GM12878 (cell line): ENCODE results near the gene RETREG2. TPM values are rescaled to one million over a fixed set of nuclear protein-coding genes. Genes with fewer than 3 reads are reported as not detected.

Experiments used
- DPF2 ChIP-seq: fragments of 450-650 bp; IDR thresholded peaks from 2 replicates; pipeline ENCODE4 v1.6.1; 2017; ENCODE audit warnings: mild to moderate bottlenecking
- ESRRA ChIP-seq: IDR thresholded peaks from 2 replicates; pipeline ENCODE4 v1.6.1; 2012; ENCODE audit warnings: mild to moderate bottlenecking, low read length, improper control_type of control experiment
- HDAC2 ChIP-seq: fragments of 200-600 bp; sonication (generic); IDR thresholded peaks from 2 replicates; pipeline ENCODE4 v1.6.1; 2017
- HDGF ChIP-seq: fragments of 450-650 bp; IDR thresholded peaks from 2 replicates; pipeline ENCODE4 v1.6.1; 2016; ENCODE audit warnings: antibody characterized with exemption
- IKZF1 ChIP-seq: fragments of 450-650 bp; conservative IDR thresholded peaks from 2 replicates; pipeline ENCODE4 v1.6.1; 2017; ENCODE audit warnings: antibody characterized with exemption, mild to moderate bottlenecking
- JUND ChIP-seq: IDR thresholded peaks from 2 replicates; pipeline ENCODE4 v1.6.1; 2012; ENCODE audit warnings: low read depth, mild to moderate bottlenecking, low read length, improper control_type of control experiment, moderate library complexity
- MAX ChIP-seq: IDR thresholded peaks from 2 replicates; pipeline ENCODE4 v1.6.1; 2012; ENCODE audit warnings: low read depth, low read length, improper control_type of control experiment
- MEF2A ChIP-seq: IDR thresholded peaks from 2 replicates; pipeline ENCODE4 v1.6.1; 2011; ENCODE audit warnings: low read depth, mild to moderate bottlenecking, low read length, moderate library complexity; ENCODE audit not compliant: insufficient read depth
- NBN ChIP-seq: fragments of 450-650 bp; IDR thresholded peaks from 2 replicates; pipeline ENCODE4 v1.6.1; 2016
- NFIC ChIP-seq: IDR thresholded peaks from 2 replicates; pipeline ENCODE4 v1.6.1; 2012; ENCODE audit warnings: low read depth, mild to moderate bottlenecking, inconsistent platforms, low read length, moderate library complexity
- NKRF ChIP-seq: fragments of 450-650 bp; conservative IDR thresholded peaks from 2 replicates; pipeline ENCODE4 v1.6.1; 2017; ENCODE audit warnings: mild to moderate bottlenecking, moderate library complexity
- NRF1 ChIP-seq: conservative IDR thresholded peaks from 2 replicates; pipeline ENCODE4 v1.6.1; 2011; ENCODE audit warnings: mild to moderate bottlenecking, low read depth, low read length, improper control_type of control experiment
- PAX5 ChIP-seq: IDR thresholded peaks from 2 replicates; pipeline ENCODE4 v1.6.1; 2011; ENCODE audit warnings: low read depth, low read length, borderline replicate concordance
- PBX3 ChIP-seq: IDR thresholded peaks from 2 replicates; pipeline ENCODE4 v1.6.1; 2011; ENCODE audit warnings: mild to moderate bottlenecking, low read depth, low read length, moderate library complexity; ENCODE audit not compliant: insufficient replicate concordance
- POLR2AphosphoS5 ChIP-seq: IDR thresholded peaks from 2 replicates; pipeline ENCODE4 v1.6.1; 2011; ENCODE audit warnings: mild to moderate bottlenecking, low read length, inconsistent platforms
- RAD51 ChIP-seq: fragments of 450-650 bp; IDR thresholded peaks from 2 replicates; pipeline ENCODE4 v1.6.1; 2016; ENCODE audit warnings: moderate library complexity, mild to moderate bottlenecking, inconsistent platforms
- RBBP5 ChIP-seq: fragments of 200-600 bp; sonication (generic); conservative IDR thresholded peaks from 2 replicates; pipeline ENCODE4 v1.6.1; 2016
- SIX5 ChIP-seq: IDR thresholded peaks from 2 replicates; pipeline ENCODE4 v1.6.1; 2011; ENCODE audit warnings: mild to moderate bottlenecking, low read depth, low read length, moderate library complexity; ENCODE audit not compliant: severe bottlenecking
- SREBF2 ChIP-seq: IDR thresholded peaks from 2 replicates; pipeline ENCODE4 v1.6.1; 2012; ENCODE audit warnings: mild to moderate bottlenecking, low read length
- SRF ChIP-seq, 2 experiments: IDR thresholded peaks; 2 replicates each; pipeline ENCODE4 v1.6.1; 2011; ENCODE audit warnings: low read depth in 2 of 2, low read length in 2 of 2, mild to moderate bottlenecking in 1 of 2, moderate library complexity in 1 of 2
- STAT1 ChIP-seq: fragments of 450-650 bp; conservative IDR thresholded peaks from 2 replicates; pipeline ENCODE4 v1.6.1; 2014; ENCODE audit warnings: antibody characterized with exemption, mild to moderate bottlenecking
- SUZ12 ChIP-seq: fragments of 200-600 bp; sonication (generic); IDR thresholded peaks from one replicate; pipeline ENCODE4 v1.6.1; 2018; ENCODE audit warnings: antibody characterized with exemption, mild to moderate bottlenecking; ENCODE audit not compliant: unreplicated experiment
- TAF1 ChIP-seq: IDR thresholded peaks from 2 replicates; pipeline ENCODE4 v1.6.1; 2011; ENCODE audit warnings: mild to moderate bottlenecking, low read depth, low read length, borderline replicate concordance
- TCF3 ChIP-seq: IDR thresholded peaks from 2 replicates; pipeline ENCODE4 v1.6.1; 2012; ENCODE audit warnings: low read depth, mild to moderate bottlenecking, low read length, borderline replicate concordance; ENCODE audit not compliant: insufficient read depth
- TCF7 ChIP-seq: IDR thresholded peaks from 2 replicates; pipeline ENCODE4 v1.6.1; 2014; ENCODE audit warnings: antibody characterized with exemption, borderline replicate concordance
- YY1 ChIP-seq: IDR thresholded peaks from 2 replicates; pipeline ENCODE4 v1.6.1; 2011; ENCODE audit warnings: low read depth, mild to moderate bottlenecking, low read length
- ZNF622 ChIP-seq: fragments of 450-650 bp; IDR thresholded peaks from 2 replicates; pipeline ENCODE4 v1.6.1; 2017; ENCODE audit warnings: mild to moderate bottlenecking, inconsistent platforms
- polyA plus RNA-seq, 11 experiments: library from polyadenylated mRNA; depleted of rRNA in 4 of 11; unstranded in 6 of 11; stranded (reverse) in 5 of 11; fragments of >200 nt; fragmentation: Nextera tagmentation in 4 of 11; fragmentation: Illumina TruSeq in 1 of 11; extraction: Ambion mirVana in 4 of 11; extraction: Trizol in 1 of 11; gene quantifications; 1 replicate in 1 of 11; 2 replicates in 10 of 11; pipeline versions ENCODE4 v1.2.1 to v1.2.3, GENCODE V29; 2011 to 2016; ENCODE audit warnings: inconsistent platforms in 2 of 11, missing spikeins in 2 of 11, low read depth in 1 of 11
- total RNA-seq, 4 experiments: library from RNA; depleted of rRNA in 3 of 4; stranded (reverse); fragments of >200 nt in 3 of 4; fragmentation: Illumina TruSeq in 1 of 4; extraction: Trizol in 1 of 4; gene quantifications; 2 replicates each; pipeline versions ENCODE4 v1.2.1 to v1.2.3, GENCODE V29; 2013 to 2021

Gene RETREG2
- total and polyA plus RNA-seq, 10 of the 15 experiments (the other 5 are each of a cell fraction or from before 2014, with no cell fraction given): 10.1 to 72.0 (median 28.3) TPM

GRCh38 chr2:219229305-219230058, 51.4 kb downstream of the RETREG2 start, which contains the start of the genes ANKZF1 and ATG9A (continued):
- no peak for TF ChIP-seq TCF3
- TF ChIP-seq IKZF1: peak; percentile 63
- 0 out of 2 replicates have a peak, but pooled peaks have one; percentile 12 for TF ChIP-seq NRF1
- TF ChIP-seq TAF1: peak; percentile 80; the same call in 1 of the 2 replicates
- 0 out of 2 replicates have a peak, but pooled peaks have one; percentile 59 for TF ChIP-seq HDAC2
- TF ChIP-seq SREBF2: no peak
- no peak for TF ChIP-seq JUND
- TF ChIP-seq ZNF622: no peak
- no peak for TF ChIP-seq YY1
- no peak for TF ChIP-seq MEF2A
- TF ChIP-seq NBN: peak; percentile 67
- peak; percentile 91 for TF ChIP-seq NKRF
- no peak for TF ChIP-seq RBBP5
- TF ChIP-seq POLR2AphosphoS5: peak; percentile 90
- no peak for TF ChIP-seq NFIC
- TF ChIP-seq RAD51: no peak
- TF ChIP-seq MAX: no peak
- TF ChIP-seq HDGF: no peak; the same call in 1 of the 2 replicates
- TF ChIP-seq SRF (IDR thresholded peaks at IDR 0.05; ENCODE audit: low read depth in 2 of 2, low read length in 2 of 2): no peak
- no peak for TF ChIP-seq SIX5
- peak; percentile 100 for TF ChIP-seq DPF2
- TF ChIP-seq PBX3: peak; percentile 99
- TF ChIP-seq ESRRA: 0 out of 2 replicates have a peak, but pooled peaks have one; percentile 15
- TF ChIP-seq STAT1: no peak; the same call in 1 of the 2 replicates
- no peak for TF ChIP-seq TCF7
- no peak for TF ChIP-seq SUZ12
- TF ChIP-seq PAX5: 0 out of 2 replicates have a peak, but pooled peaks have one; percentile 19
